AG20443 (cell line): ENCODE results near the gene RGS6.

ENCODE experiments used
- DNase-seq: peaks from one replicate; pipeline ENCODE4 v3.0.0; 2012; ENCODE audit warnings: low spot score, mixed read lengths

The RGS6 gene

GRCh38 chr14:72610096-72610830, 678.0 kb downstream of the RGS6 start:
- no peak for DNase-seq

GRCh38 chr14:72610831-72611200, 678.6 kb downstream of the RGS6 start:
- no peak for DNase-seq

DNA sequence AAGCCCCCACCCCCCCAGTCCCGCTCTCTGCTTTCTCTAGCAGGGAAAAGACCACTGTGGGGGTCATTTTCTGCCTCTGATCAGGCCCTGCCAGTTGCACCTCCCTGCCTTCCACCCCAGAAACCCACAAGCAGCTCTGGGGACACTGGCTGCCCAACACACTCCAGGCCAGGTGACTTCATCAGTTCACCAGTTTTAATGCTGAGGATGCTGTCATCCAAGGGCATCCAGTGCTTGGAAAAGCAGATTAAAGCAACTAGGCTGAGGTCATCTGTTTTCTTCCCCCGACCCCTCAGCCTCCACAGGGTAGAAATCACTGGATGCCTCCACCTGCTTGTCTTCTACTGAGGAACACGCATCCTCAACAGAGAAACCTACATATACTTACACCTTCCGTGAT, 679.3 kb downstream of the RGS6 start:
- DNase-seq = no peak

GRCh38 chr14:72612041-72612440, 679.8 kb downstream of the RGS6 start:
- no peak for DNase-seq

DNA sequence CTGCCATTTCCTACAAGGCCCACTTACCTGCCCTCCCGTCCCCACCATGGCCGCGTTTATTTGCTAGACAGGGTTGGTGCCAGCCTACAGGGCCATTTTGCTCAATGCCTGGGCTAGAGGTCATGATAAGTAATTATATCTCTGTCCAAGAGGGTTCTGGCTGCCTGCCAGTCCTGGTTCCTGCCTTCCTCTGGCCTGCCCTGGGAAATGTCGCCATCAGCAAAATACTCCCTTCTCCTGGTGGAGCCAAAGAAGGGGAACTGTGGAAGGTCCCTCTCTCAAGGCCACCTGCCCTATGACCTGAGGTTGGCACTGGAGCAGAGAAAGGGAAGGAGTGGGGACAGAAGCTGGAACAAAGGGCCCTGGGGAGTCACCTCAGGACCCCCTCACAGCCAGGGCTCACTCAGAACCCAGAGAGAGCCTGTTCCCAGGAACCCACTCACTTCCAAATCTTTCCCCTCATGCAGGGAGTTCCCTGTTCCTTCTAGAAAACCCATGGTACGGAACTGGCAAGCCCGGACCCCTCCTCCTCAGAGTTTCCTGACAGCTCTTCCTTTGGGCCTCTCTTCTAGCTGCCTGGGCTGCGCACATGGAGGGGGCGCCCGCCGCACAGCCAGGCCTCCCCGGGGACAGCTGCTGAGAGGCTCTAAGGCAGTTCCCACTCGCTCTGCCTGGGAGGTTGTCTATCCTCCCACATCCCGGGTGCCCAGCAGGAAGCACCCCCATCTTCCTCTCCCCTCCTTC, 681.2 kb downstream of the RGS6 start:
- DNase-seq = no peak

DNA sequence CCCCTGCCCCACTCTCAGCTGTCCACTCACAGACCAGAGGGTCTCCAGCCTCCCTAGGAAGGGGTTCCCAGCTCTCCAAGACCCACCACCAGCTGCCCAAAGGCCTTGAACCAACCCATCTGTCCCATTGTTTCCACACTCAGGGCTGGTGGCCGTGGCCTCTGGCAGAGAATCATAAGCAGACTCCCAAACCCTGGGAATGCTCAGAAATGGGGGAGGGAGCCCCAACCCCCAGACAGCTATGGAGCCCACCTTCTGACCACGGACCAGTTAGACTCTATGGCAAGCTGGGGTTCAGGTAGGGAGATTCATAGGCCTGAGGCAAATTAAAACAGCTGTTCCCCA, 681.7 kb downstream of the RGS6 start:
- DNase-seq = no peak

DNA sequence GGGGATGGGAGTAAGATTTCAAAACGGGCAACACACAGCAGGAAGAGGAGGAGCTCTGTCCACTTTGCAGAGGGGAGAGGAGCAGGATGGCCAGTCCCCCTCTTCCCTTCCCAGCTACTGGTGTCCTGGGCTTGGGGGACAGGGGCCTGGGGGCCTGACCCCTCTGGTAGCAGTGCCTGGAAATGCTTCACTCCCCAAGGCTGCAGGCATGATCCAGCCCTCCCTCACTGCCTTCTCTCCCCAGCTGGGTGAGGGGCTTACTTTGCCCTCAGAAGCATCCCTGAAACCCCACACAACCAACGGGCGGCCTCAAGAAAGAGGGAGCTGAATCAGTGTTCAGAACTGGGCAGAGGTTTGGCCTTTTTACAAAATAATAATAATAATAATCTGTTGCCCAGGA, 682.1 kb downstream of the RGS6 start:
- no peak for DNase-seq

- no peak for DNase-seq
Measured at GRCh38 chr14:72614891-72615415, 682.7 kb downstream of the RGS6 start.

- peak; percentile 29 for DNase-seq
Measured at GRCh38 chr14:72615451-72616121, 683.4 kb downstream of the RGS6 start.
